HL-60 (cell line): ENCODE results near the gene A2ML1.

ENCODE experiments used
- DNase-seq, 2 experiments: peaks; one replicate each; pipeline ENCODE4 v3.0.0-alpha.2; 2010 to 2020; ENCODE audit warnings: low read depth in 1 of 2, low spot score in 1 of 2
- H3K27ac ChIP-seq: fragments of 250-450 bp; sonication (Bioruptor Pico); replicated peaks from 2 replicates; pipeline ENCODE4 v1.5.1; 2020; ENCODE audit warnings: mild to moderate bottlenecking, moderate library complexity
- H3K27me3 ChIP-seq: fragments of 250-450 bp; sonication (Bioruptor Pico); 2 replicates; pipeline ENCODE4 v1.5.1; 2021; ENCODE audit warnings: mild to moderate bottlenecking, moderate library complexity; ENCODE audit not compliant: insufficient read depth, poor library complexity, severe bottlenecking
- H3K4me3 ChIP-seq: replicated peaks from 2 replicates; pipeline ENCODE4 v1.5.1; 2011; ENCODE audit warnings: mild to moderate bottlenecking, control low read depth, low read length; ENCODE audit not compliant: insufficient read depth
- GABPA ChIP-seq: IDR thresholded peaks from 2 replicates; pipeline ENCODE4 v1.6.1; 2012; ENCODE audit warnings: low read depth
- POLR2AphosphoS5 ChIP-seq: IDR thresholded peaks from 2 replicates; pipeline ENCODE4 v1.6.1; 2012; ENCODE audit warnings: low read depth
- SPI1 ChIP-seq: IDR thresholded peaks from 2 replicates; pipeline ENCODE4 v1.6.1; 2012; ENCODE audit warnings: low read depth, mild to moderate bottlenecking, borderline replicate concordance
- TF ChIP-seq, protein P1 (sequence below): IDR thresholded peaks from one replicate; pipeline ENCODE4 v1.5.1; 2011; ENCODE audit warnings: low read length, control low read depth, inconsistent platforms; ENCODE audit not compliant: insufficient read depth
- TF ChIP-seq, protein P2 (sequence below): IDR thresholded peaks from 2 replicates; pipeline ENCODE4 v1.6.1; 2012; ENCODE audit warnings: low read depth; ENCODE audit not compliant: insufficient replicate concordance

The A2ML1 gene

DNA sequence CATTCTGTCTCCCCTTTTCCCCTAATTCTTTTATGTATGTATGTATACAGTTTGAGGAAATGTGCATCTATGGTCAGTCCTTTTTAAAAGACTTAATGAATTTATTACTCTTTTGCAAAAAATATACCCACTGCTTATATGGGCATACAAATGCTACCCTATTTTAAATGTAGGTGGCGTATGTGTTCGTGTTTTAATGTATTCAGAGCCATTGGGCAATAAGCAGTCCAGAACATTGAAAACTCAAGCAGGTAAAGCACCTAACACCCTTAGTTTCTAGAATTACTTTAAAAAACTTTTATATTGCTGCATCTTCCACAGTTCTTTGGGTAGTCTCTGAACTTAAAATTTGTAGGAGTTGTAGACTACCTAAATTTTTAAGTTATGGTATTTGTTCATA is 42.6 kb upstream of the A2ML1 start:
- no peak overlapping the region for H3K4me3 ChIP-seq
- no peak overlapping the region for H3K27ac ChIP-seq
- H3K27me3 ChIP-seq = peaks cover 10% of the 10 kb centered on the region
- TF ChIP-seq, protein P1, sequence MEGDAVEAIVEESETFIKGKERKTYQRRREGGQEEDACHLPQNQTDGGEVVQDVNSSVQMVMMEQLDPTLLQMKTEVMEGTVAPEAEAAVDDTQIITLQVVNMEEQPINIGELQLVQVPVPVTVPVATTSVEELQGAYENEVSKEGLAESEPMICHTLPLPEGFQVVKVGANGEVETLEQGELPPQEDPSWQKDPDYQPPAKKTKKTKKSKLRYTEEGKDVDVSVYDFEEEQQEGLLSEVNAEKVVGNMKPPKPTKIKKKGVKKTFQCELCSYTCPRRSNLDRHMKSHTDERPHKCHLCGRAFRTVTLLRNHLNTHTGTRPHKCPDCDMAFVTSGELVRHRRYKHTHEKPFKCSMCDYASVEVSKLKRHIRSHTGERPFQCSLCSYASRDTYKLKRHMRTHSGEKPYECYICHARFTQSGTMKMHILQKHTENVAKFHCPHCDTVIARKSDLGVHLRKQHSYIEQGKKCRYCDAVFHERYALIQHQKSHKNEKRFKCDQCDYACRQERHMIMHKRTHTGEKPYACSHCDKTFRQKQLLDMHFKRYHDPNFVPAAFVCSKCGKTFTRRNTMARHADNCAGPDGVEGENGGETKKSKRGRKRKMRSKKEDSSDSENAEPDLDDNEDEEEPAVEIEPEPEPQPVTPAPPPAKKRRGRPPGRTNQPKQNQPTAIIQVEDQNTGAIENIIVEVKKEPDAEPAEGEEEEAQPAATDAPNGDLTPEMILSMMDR = no peak
- TF ChIP-seq GABPA = no peak
- TF ChIP-seq SPI1 = no peak
- TF ChIP-seq, protein P2, sequence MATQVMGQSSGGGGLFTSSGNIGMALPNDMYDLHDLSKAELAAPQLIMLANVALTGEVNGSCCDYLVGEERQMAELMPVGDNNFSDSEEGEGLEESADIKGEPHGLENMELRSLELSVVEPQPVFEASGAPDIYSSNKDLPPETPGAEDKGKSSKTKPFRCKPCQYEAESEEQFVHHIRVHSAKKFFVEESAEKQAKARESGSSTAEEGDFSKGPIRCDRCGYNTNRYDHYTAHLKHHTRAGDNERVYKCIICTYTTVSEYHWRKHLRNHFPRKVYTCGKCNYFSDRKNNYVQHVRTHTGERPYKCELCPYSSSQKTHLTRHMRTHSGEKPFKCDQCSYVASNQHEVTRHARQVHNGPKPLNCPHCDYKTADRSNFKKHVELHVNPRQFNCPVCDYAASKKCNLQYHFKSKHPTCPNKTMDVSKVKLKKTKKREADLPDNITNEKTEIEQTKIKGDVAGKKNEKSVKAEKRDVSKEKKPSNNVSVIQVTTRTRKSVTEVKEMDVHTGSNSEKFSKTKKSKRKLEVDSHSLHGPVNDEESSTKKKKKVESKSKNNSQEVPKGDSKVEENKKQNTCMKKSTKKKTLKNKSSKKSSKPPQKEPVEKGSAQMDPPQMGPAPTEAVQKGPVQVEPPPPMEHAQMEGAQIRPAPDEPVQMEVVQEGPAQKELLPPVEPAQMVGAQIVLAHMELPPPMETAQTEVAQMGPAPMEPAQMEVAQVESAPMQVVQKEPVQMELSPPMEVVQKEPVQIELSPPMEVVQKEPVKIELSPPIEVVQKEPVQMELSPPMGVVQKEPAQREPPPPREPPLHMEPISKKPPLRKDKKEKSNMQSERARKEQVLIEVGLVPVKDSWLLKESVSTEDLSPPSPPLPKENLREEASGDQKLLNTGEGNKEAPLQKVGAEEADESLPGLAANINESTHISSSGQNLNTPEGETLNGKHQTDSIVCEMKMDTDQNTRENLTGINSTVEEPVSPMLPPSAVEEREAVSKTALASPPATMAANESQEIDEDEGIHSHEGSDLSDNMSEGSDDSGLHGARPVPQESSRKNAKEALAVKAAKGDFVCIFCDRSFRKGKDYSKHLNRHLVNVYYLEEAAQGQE = no peak
- no peak for TF ChIP-seq POLR2AphosphoS5
- DNase-seq = no peak

DNA sequence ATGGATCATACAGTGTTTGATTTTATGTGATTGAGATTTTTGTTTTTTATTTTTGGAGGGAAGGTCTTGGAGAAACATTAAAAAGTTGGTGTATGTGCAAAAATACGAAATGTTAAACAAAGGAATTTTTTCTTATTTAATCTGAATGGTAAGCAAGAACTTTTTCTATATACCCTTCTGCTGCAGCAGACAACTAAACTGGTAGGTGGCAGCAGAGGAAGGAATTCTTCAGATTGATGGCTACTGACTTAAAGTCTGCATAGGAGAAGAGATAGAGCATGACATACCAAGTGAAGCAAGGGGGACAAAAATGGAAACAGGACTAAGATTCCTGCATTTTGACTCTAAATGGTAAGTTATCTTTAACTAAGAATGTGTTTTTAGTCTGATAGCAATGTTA is 42.0 kb upstream of the A2ML1 start:
- H3K27ac ChIP-seq = no peak overlapping the region
- no peak for TF ChIP-seq GABPA
- TF ChIP-seq, protein P2 = no peak
- TF ChIP-seq, protein P1 = no peak
- TF ChIP-seq SPI1 = no peak
- no peak for TF ChIP-seq POLR2AphosphoS5
- H3K27me3 ChIP-seq = peaks cover 9% of the 10 kb centered on the region
- DNase-seq = peak in 1 of 2 experiments; percentile 7
- no peak overlapping the region for H3K4me3 ChIP-seq

GRCh38 chr12:8781381-8782127 is 40.9 kb upstream of the A2ML1 start:
- Histone ChIP-seq H3K4me3 (no peak overlapping the region), H3K27ac (no peak overlapping the region), H3K27me3 (peaks cover 8% of the 10 kb centered on the region)
- DNase-seq = no peak
- TF ChIP-seq, protein P2 = no peak
- TF ChIP-seq, protein P1 = no peak
- TF ChIP-seq SPI1 (no peak), POLR2AphosphoS5 (no peak), GABPA (no peak)
